GM18508 (cell line): ENCODE results near the gene ST3GAL4.
"Not testable (repeated sequence)": the region's sequence is repeated elsewhere in the genome, so short reads cannot be mapped to it uniquely, and the experiment has no call there.

Experiments
- ATAC-seq: cut with Tn5 transposase; IDR thresholded peaks from one replicate; pipeline ENCODE4 v1.9.1; 2021; ENCODE audit warnings: moderate number of reproducible peaks; ENCODE audit not compliant: insufficient read depth, unreplicated experiment

The ST3GAL4 gene, protein sequence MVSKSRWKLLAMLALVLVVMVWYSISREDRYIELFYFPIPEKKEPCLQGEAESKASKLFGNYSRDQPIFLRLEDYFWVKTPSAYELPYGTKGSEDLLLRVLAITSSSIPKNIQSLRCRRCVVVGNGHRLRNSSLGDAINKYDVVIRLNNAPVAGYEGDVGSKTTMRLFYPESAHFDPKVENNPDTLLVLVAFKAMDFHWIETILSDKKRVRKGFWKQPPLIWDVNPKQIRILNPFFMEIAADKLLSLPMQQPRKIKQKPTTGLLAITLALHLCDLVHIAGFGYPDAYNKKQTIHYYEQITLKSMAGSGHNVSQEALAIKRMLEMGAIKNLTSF

DNA sequence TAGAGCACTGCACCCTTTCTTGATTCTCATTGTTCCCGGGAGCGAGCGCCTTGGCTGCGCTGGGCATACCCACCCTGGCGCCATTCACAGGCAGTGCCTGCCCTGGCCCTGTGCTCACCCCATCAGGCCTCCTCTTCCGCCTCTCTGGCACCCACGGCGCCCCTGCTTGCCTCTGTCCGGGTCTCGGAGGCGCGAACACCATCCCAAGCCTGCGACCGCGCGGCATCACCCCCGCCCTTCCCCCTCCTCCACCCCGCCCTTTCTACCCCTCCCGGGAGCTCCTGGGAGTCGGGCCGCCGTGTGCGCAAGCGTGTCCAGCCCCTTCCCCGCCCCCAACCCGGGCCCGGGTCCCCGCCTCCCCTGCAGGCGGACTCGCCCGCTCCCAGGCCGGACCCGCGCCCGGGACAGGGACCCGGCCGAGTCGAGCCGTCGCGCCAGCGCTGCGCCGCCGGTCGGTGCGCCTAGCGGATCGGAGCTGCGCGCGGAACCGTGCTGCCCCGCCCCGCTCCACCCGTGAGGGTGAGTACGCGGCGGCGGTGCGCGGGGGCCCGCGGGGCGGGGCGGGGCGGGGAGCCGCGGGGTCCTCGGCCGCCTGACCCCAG, at the start of gene ST3GAL4:
Gene ST3GAL4, plus strand, starts transcription at position 363 of the 602 bp plus-strand sequence. CDS start 50,470 bp downstream, outside the sequence.
- no peak for ATAC-seq

DNA sequence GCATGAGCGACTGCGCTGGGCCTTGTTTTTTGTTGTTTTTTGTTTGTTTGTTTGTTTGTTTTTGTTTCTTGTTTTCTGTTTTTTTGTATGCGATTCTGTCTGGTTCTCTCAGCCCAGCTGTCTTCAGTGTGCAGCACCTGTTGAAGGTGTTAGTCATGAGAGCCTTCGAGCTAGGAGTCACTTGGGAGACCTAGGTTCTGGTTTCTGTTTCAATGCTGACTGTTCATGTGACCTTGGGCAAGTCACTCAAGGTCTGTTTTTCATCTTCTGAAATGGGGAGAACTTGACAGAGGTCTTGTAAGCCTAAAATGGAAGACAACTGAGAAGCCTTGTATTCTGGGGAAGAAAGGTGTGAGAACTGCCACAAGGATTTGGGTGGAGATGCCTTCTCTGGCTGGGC, 49.8 kb upstream of the ST3GAL4 start:
- ATAC-seq: peak; percentile 47

DNA sequence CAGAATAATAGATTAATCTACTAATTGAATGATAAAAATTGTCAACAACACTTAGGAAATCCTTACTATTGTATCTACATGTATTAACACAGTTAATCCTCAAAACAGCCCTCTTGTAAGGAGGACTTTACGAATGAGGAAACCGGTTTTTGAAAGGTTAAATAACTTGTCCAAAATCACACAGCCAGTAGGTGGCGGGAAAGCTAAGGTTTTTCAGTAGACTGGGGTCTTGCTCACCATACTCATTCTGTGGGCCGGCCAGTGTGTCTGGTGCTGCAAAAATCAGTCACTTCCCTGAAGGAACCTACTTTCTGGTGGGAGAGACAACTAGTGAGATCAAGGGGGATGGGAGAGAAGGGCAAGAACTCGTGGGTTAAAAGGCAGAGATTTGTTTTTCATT, 47.8 kb upstream of the ST3GAL4 start:
- no peak for ATAC-seq

DNA sequence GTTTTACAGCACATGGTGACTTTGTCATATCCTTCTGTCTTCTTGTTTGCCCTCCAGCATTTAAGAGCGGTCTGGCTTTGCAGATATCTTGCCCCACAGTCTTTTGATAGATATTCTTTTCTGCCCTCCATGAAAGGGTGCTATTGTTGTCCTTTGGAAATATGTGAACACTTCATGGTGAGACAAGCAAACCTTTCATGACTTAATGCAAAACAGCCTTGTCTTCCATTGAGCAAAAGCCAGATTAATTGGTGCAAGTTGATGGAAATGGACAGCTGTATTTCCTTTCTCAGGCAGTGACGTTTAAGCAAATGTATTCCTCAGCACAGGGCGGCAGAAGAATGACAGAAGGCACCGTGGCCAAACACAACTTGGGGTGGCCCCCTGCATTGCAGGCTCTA, 47.2 kb upstream of the ST3GAL4 start:
- no peak for ATAC-seq

DNA sequence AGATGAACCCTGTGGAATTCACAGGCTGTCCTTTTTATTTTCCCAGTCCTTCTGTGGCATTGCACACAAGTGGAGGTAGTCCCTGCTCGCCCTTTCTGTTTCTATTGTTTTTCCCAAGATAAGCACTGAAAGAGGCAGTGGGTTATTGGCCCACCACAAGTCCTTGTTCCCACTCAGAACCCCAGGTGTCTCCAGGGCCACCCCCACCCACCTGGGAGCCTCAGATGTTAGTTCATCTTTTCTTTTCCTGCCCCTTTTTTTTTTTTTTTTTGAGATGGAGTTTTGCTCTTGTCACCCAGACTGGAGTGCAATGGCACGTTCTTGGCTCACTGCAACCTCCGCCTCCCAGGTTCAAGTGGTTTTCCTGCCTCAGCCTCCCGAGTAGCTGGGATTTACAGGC, 46.7 kb upstream of the ST3GAL4 start:
- not testable (repeated sequence) for ATAC-seq

DNA sequence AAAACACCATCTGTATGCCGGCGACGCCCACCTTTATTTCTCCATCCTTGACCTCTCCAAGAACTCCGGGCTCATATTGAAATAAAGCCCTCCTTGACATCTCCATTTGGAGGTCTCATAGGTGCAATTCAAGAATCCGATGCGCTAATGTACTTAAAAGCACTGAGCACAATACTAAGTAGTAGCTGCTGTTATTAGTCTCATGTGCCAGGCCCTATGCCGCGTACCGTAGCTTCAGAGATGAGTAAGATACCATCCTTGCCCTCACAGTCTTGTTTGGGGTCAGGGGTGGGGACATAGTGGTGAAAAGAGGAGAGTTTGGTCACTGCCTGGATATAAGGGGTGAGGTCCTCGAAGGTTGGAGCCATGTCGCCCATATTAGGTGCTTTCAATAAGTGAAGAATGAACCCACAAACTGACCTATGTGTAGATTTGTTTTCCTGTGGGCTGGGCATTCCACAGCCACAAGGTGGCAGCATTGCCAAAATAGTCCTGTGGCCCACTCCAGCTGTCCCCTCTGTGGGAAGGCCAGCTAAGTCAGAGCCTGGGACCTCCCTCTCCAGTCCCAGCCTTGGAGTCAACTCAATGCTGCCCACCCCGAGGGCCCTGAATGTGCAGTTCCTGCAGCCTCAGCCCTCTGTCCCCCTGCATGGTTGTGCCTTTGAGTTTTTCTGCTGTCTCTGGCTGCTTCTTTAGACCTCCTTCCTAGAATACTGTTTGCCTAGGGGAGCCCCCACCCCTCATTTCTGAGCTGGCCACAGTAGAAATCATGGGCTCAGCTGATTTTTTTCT, 45.1 kb upstream of the ST3GAL4 start:
- no peak for ATAC-seq

DNA sequence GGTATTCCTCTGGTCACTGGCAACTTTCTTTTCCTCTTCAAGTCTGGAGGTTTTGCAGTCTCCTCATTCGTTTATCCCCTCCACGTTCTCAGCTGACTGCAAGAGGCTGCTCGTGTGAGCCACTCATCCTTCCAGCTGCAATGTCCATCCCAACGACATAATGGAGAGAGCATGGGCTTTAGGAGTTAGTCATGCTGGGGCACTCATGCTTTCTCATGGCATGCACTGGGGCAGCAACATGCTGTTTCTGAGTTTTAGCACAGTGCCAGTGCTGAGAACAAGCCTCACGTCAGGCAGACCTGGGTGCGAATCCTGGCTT, 44.5 kb upstream of the ST3GAL4 start:
- no peak for ATAC-seq

DNA sequence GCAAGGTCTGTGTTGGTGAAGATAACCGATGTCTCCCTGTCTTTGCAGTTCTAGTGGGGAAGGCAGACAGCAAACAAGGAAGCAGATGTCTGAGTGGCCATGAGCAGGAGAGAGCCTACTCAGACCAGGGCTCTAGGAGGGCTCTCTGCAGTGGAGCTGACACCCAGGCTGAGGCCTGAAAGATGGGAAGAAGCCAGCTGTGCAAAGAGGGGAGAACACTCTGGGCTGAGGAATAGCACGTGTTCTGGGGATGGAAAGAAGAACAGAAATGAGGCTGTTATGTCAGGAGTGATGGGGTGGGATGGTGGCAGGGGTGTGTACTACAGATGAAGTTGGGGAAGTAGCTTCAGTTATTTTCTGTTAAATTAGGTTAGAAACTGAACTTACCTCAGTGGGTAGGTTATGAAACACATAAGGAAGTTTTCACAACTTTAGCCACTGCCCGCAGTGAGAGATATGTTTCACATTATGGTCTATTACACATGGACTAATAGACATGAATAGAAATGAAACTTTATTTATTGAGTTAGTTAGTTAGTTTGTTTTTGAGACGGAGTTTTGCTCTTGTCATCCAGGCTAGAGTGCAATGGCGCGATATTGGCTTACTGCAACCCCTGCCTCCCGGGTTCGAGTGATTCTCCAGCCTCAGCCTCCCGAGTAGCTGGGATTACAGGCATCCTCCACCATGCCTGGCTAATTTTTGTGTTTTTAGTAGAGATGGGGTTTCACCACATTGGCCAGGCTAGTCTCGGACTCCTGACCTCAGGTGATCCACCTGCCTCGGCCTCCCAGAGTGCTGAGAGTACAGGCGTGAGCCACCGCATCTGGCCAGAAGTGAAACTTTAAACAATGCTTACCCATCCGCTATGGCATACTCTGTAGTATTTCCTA, 43.8 kb upstream of the ST3GAL4 start:
- ATAC-seq: no peak

DNA sequence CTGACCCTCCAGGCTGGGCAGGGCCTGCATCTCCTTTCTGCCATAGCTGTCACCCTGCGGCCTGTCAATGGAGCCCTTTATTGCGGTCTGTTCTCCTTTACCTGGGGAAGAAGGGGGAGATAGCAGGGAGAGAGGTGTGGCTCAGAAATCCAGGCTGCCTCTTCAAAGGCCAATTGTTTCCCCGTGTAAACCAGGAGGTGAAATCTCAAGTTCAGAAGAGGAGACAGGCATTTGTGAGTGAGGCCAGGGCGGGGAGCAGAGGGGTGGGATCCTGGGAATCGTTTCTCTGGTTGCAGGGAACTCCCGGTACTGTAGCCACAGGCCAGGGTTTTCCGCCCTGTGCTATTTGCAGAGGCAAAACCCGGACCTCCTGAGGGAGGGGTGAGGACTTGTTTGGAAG, 42.5 kb upstream of the ST3GAL4 start:
- ATAC-seq: no peak

DNA sequence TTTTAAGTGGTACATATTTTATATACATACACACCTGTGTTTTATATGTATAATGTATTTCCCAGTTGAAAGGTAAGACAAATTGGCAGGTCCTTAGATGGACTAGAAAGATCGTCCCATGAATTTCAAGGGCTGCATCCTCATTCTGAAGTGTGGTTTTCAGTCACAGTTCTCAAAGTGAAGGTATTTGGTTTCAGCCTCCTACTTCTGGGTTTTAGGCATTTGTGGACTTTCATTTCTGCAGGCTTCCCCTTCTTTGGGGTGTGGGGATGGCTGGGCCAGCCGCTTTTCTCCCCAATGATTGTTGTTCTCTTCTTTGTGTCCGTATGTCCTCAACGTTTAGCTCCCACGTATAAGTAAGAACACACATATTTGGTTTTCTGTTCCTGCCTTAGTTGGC, 41.7 kb upstream of the ST3GAL4 start:
- no peak for ATAC-seq

DNA sequence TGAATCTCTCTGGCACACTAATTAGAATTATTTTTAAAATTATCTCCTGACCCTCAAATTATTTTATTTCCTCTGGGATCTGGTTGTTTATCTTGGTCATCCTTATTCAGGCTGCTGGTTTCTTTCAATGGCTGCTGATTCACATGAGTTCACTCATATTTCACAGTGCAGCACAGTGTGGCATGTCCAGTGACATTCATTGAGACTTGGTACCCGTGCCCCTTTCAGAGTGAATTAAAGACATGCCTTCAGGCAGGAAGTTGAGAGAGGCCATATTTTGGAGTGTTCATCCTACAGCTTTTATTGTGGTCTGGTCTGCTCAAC, 38.1 kb upstream of the ST3GAL4 start:
- no peak for ATAC-seq

DNA sequence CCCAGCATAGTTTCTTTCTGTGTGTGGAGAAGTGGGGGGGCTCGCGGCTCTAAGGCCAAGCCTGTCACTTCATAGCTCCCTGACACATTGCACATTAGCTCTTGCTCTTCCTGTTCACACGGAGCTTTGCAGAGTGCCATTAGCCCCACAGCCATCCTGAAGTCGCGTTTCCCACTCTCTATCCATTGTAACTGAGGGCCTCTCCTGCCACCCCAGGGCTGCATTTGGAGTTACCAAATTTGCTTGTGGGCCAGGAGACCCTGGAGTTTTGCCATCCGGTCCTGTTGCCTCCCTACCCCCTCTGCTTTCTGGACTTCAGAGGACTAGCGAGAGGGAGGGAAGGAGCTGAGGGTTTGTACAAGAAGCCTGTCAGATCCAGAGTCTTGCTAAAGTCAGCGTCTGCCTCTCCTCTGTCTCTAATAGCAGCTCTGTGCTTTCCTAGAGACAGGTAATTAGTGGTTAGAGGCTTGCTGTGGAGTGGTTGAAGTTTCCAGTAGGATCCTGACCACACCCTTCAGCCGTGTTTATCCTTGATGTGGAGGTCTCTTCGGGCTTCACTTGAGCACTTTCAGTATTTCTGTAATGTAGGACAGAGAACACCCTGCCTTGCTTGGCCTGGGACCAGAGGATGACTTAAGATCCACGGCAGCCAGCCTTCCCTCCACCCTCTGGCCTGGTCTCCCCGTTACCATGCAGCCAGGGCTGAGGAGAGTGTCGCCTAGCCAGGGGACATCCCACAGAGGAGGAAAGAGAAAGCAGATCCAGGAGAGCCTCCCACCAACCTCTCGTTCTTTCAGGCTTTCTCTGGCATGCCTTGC, 37.5 kb upstream of the ST3GAL4 start:
- peak; percentile 10 for ATAC-seq

DNA sequence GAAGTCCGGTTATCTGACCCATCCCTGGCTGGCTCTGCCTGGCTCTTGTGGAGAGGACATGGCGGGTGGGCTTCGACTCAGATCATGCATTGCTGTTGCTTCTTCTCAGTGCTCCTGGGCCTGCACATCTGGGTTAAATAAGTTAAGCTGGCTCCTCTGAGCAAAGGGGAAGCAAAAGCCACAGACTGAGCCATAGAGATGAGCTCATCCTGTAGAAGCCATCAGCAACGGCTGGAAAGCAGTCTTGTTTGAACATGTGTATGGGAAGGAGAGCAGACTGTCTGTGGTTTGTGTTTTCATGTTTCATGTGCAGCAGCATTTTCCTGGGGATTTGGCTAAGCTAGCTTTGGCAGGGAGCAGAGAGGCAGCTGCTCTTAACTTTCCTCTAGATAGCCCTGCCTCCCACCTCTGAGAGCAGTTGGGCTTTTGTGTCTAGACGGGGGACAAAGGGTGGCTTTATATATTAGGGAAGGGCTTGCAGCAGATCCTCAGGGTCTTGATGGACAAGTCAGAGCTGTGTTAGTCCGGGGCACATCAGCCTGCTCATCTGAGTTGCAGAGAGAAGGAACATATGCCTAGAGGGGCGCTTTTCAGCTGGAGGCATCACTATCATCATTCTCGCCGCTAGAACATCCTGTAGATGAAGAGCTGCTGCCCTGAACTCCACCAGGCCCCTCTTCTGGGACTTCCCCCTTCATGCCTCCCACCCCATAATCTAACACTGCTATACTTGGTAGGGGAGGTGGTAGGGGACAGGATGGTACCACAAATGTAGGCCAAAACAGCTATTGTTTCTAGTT, 36.7 kb upstream of the ST3GAL4 start:
- peak; percentile 81 for ATAC-seq

DNA sequence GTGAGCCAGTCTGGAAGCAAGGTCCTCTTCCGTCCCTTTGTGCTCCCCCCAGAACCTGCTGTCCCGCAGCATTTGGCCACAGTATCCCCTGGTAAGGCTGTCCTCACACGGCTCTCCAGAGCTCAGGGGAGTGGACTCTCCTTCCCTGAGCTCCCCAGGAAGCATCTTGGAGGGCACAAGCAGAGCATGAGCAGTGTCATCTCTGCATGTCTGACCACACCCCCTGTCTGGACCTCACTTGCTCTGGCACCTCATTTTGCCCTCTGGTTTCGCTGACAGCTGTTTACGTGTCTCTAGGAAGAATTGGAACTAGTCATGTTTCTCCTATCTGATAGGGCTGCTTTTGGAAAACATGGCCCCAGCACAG, 36.1 kb upstream of the ST3GAL4 start:
- no peak for ATAC-seq

DNA sequence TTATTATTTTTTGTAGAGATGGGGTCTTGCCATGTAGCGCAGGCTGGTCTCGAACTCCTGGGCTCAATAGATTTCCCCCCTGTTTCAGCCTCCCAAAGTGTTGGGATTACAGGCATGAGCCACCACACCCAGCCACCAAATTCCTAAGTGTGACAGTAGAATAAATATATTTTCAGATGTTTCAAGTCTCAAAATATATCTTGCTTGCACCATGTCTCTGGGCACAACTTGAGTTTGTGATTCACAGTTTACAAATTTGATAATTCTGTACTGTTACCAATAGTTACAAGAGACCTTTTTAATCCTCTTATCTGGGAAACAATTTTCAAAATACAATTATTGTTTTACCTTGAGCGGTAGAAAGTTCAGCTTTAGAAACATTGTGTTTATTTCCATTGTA, 32.5 kb upstream of the ST3GAL4 start:
- ATAC-seq: no peak

DNA sequence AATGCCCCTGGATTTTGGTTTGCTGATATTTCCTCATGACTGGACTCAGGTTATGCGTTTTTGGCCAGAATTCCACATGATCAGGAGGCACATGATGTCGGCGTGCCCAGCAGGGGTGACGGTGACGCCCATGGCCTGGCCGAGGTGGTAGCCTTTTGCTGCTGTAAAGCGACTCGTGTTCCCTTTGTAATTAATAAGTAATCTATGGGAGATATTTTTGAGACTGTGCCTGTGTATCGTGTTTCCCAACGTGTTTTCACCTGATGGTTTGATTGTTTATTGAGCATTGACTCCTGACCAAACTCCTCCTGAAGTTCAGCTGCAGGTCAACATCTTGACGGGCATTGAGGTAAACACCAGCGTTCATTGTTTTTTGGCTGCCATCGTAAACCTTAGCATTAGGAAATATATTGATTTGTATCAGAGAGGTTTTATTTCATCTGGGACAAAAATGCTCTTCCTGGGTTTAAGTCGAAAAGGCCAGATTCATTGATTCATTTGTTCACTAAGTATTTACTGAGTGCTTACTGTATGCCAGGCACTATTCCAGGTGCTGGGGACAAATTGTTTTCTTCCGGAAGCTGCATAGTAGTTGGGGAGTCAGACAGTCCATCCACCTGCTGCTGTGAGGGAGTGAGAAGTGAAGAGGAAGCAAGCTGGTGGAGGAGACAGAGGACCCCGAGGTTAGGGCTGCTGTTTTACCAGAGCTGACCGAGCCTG, 28.0 kb upstream of the ST3GAL4 start:
- ATAC-seq: no peak

DNA sequence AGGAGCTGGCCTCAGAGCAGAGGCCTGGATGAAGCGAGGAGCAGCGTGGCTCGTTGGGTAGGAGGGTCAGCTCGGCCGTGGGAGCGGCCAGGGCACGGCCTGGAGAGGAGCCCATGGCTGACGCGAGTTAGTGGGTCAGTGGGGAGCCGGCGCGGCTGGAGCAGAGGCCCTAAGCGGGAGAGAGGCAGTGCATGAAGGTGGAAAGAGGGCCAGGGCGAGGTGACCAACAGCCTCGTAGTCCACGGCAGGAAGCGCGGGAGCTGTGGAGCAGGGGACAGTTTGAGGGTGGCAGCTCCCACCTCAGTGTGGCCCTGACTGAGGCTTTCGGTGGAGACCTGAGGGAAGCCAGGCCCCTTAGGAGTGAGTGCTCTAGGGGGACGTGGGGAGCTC, 27.5 kb upstream of the ST3GAL4 start:
- no peak for ATAC-seq

DNA sequence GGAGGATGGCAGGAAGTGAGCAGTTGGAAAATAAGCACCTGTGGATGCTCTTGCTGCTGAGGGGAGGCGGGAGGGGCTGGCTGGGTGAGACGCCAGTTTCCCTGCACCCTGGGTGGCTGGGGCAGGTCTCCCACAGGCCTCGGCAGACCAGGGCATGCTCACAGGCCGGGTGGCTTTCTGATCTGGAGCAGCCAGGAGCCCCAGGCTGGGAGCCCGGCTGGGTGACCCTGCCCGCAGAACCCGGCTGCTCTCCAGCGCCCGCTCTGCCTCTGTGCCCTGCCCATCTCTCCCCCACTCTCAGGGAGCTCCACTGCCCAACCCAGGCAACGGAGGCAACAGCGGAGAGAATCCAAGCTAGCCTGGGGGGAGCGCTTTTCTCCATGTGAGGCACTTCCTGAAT, 27.0 kb upstream of the ST3GAL4 start:
- no peak for ATAC-seq
